SU-DHL-6 (cell line): ENCODE data around the gene ZYG11B.
A peak's percentile ranks its signal among the peaks of the same experiment; 100 is the strongest.

Source experiments
- H2AFZ ChIP-seq: fragments of 200-600 bp; sonication (generic); 2 replicates; pipeline ENCODE4 v1.6.1; 2014; ENCODE audit warnings: low read depth, mild to moderate bottlenecking, moderate library complexity, mixed read lengths, antibody characterized with exemption, low read length; ENCODE audit not compliant: severe bottlenecking
- H3F3A ChIP-seq: fragments of 200-600 bp; shearing (Covaris generic); 2 replicates; pipeline ENCODE4 v1.6.0; 2016; ENCODE audit warnings: antibody characterized with exemption, mild to moderate bottlenecking; ENCODE audit not compliant: insufficient read depth
- H3K27ac ChIP-seq: fragments of 200-600 bp; sonication (generic); 2 replicates; pipeline ENCODE4 v1.5.1; 2016; ENCODE audit warnings: low read depth, mild to moderate bottlenecking, low read length, moderate library complexity, mixed read lengths
- H3K27me3 ChIP-seq: fragments of 200-600 bp; sonication (generic), shearing (Covaris generic); 2 replicates; pipeline ENCODE4 v1.6.0; 2014; ENCODE audit warnings: mild to moderate bottlenecking, low read length
- H3K36me3 ChIP-seq: fragments of 200-600 bp; sonication (generic); 2 replicates; pipeline ENCODE4 v1.6.1; 2014; ENCODE audit warnings: mild to moderate bottlenecking, low read length, mixed read lengths
- H3K4me2 ChIP-seq: fragments of 300-600, 200-600 bp; shearing (Covaris generic), sonication (generic); 2 replicates; pipeline ENCODE4 v1.6.0; 2014; ENCODE audit warnings: low read length, low read depth, mild to moderate bottlenecking; ENCODE audit not compliant: poor library complexity, severe bottlenecking
- H3K4me3 ChIP-seq: fragments of 200-600 bp; sonication (generic); 2 replicates; pipeline ENCODE4 v1.5.1; 2014; ENCODE audit warnings: antibody characterized with exemption, low read length, mild to moderate bottlenecking, mixed read lengths; ENCODE audit not compliant: insufficient read depth, poor library complexity, severe bottlenecking
- H3K79me2 ChIP-seq: fragments of 200-600 bp; sonication (generic); 2 replicates; pipeline ENCODE4 v1.6.1; 2014; ENCODE audit warnings: mild to moderate bottlenecking, low read length, moderate library complexity; ENCODE audit not compliant: insufficient read depth
- H3K9ac ChIP-seq: fragments of 200-600 bp; sonication (generic); 2 replicates; pipeline ENCODE4 v1.7.0; 2014; ENCODE audit warnings: mild to moderate bottlenecking, low read length
- H3K9me2 ChIP-seq: fragments of 200-600 bp; sonication (generic); replicated peaks from 2 replicates; pipeline ENCODE4 v1.6.1; 2014; ENCODE audit warnings: low read length; ENCODE audit not compliant: insufficient read depth
- H3K9me3 ChIP-seq: fragments of 200-600 bp; sonication (generic); 2 replicates; pipeline ENCODE4 v1.6.1; 2014; ENCODE audit warnings: low read length, mixed read lengths; ENCODE audit not compliant: insufficient read depth
- H4K20me1 ChIP-seq: fragments of 200-600 bp; sonication (generic); 2 replicates; pipeline ENCODE4 v1.6.1; 2014; ENCODE audit warnings: low read depth, mild to moderate bottlenecking, antibody characterized with exemption, low read length, moderate library complexity, mixed read lengths
- EZH2phosphoT487 ChIP-seq: fragments of 200-600 bp; sonication (generic), shearing (Covaris generic); conservative IDR thresholded peaks from 2 replicates; pipeline ENCODE4 v1.6.1; 2018; ENCODE audit warnings: mild to moderate bottlenecking, antibody characterized with exemption, low read length, moderate library complexity, mixed read lengths
- TF ChIP-seq, protein P1 (sequence below): fragments of 200-600 bp; sonication (generic); IDR thresholded peaks from one replicate; pipeline ENCODE4 v1.5.1; 2017; ENCODE audit warnings: antibody characterized with exemption, mild to moderate bottlenecking, low read length, moderate library complexity; ENCODE audit not compliant: insufficient read depth, poor library complexity, severe bottlenecking

Gene ZYG11B

DNA sequence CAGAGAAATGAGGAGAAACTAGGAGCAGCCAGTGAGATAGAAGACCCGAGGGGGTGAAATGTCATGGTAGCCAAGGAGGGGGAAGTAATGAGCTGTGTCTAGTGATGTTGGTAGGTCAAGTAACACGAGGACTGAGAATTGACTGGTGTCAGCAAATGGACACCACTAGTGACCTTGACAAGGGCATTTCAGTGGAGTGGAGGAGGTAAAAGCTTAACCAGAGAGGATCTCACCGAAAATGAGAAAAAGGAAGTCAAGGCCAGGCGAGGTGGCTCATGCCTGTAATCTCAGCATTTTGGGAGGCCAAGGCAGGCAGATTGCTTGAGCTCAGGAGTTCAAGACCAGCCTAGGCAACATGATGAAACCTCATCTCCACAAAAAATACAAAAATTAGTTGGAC, 3.0 kb upstream of the ZYG11B start:
- Histone ChIP-seq H3K79me2 (peaks cover 4% of the 10 kb centered on the region; the same call in 1 of the 2 replicates), H3K27me3 (no peaks in the 10 kb centered on the region), H3K9me2 (no peaks in the 10 kb centered on the region), H3K4me2 (no peak overlapping the region), H3K9ac (no peak overlapping the region), H3K9me3 (no peaks in the 10 kb centered on the region), H2AFZ (no peak overlapping the region), H3K36me3 (no peaks in the 10 kb centered on the region), H3K27ac (no peak overlapping the region), H3K4me3 (no peak overlapping the region), H4K20me1 (no peaks in the 10 kb centered on the region), H3F3A (no peaks in the 10 kb centered on the region; the same call in 1 of the 2 replicates)
- TF ChIP-seq EZH2phosphoT487: no peak
- TF ChIP-seq, protein P1, sequence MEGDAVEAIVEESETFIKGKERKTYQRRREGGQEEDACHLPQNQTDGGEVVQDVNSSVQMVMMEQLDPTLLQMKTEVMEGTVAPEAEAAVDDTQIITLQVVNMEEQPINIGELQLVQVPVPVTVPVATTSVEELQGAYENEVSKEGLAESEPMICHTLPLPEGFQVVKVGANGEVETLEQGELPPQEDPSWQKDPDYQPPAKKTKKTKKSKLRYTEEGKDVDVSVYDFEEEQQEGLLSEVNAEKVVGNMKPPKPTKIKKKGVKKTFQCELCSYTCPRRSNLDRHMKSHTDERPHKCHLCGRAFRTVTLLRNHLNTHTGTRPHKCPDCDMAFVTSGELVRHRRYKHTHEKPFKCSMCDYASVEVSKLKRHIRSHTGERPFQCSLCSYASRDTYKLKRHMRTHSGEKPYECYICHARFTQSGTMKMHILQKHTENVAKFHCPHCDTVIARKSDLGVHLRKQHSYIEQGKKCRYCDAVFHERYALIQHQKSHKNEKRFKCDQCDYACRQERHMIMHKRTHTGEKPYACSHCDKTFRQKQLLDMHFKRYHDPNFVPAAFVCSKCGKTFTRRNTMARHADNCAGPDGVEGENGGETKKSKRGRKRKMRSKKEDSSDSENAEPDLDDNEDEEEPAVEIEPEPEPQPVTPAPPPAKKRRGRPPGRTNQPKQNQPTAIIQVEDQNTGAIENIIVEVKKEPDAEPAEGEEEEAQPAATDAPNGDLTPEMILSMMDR: no peak

- H3K36me3 ChIP-seq: no peaks in the 10 kb centered on the region
- H4K20me1 ChIP-seq: no peaks in the 10 kb centered on the region
- no peaks in the 10 kb centered on the region for H3K27me3 ChIP-seq
- H3K9me3 ChIP-seq: no peaks in the 10 kb centered on the region
- H3K27ac ChIP-seq: no peak overlapping the region
- peaks cover 4% of the 10 kb centered on the region; the same call in 1 of the 2 replicates for H3K79me2 ChIP-seq
- H3K4me2 ChIP-seq: peak overlapping the region; percentile 100
- H3K9me2 ChIP-seq: no peaks in the 10 kb centered on the region
- H3K9ac ChIP-seq: peak overlapping the region; percentile 74
- TF ChIP-seq EZH2phosphoT487: no peak
- TF ChIP-seq, protein P1: no peak
- H2AFZ ChIP-seq: peak overlapping the region; percentile 100
- H3K4me3 ChIP-seq: peak overlapping the region; percentile 52
- H3F3A ChIP-seq: no peaks in the 10 kb centered on the region; the same call in 1 of the 2 replicates
Observed at GRCh38 chr1:52725903-52726264, 369 bp upstream of the ZYG11B start.

DNA sequence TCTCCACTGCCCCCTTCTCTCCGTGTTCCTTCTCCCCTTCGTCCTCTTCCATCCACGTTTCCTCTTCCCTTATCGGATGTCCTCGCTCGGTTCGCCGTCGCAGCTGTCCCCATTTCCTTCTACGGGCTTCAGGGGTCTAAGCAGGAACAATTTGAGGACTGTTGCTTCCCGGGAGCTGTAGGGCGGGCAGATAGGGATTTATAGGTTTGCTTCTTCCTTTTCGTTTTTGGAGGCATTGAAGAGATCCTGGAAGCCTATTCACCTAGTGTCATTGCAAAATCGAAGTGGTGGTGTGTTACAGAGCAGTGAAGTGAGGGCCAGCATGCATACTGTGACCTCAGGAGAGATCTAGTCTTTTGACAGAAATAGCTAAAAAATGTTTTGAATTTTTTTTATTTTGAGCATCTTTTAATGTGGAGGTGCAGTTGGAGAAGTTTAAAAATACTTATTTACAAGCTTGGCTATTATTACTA, 897 bp downstream of the ZYG11B start:
- Histone ChIP-seq H3K9me3 (no peaks in the 10 kb centered on the region), H2AFZ (peak overlapping the region; percentile 88), H3K9me2 (no peaks in the 10 kb centered on the region), H3K79me2 (peaks cover 4% of the 10 kb centered on the region; the same call in 1 of the 2 replicates), H3F3A (no peaks in the 10 kb centered on the region; the same call in 1 of the 2 replicates), H3K9ac (peak overlapping the region; percentile 74), H3K27ac (no peak overlapping the region), H3K27me3 (no peaks in the 10 kb centered on the region), H3K4me3 (peak overlapping the region; percentile 68), H3K4me2 (peak overlapping the region; percentile 91), H3K36me3 (no peaks in the 10 kb centered on the region), H4K20me1 (no peaks in the 10 kb centered on the region)
- TF ChIP-seq EZH2phosphoT487: no peak
- TF ChIP-seq, protein P1: no peak
